DMS 273 (cell line): ENCODE data around the gene PCSK5.
A peak's percentile ranks its signal among the peaks of the same experiment; 100 is the strongest.
"Not testable (repeated sequence)": the region's sequence is repeated elsewhere in the genome, so short reads cannot be mapped to it uniquely, and the experiment has no call there.

Experiments
- DNase-seq: peaks from one replicate; lab custom pipeline; 2025; ENCODE audit not compliant: unreplicated experiment; lab: John Stamatoyannopoulos, UW

PCSK5 gene

GRCh38 chr9:75890472-75891276 lies at the start of gene PCSK5:
PCSK5 (plus strand) TSS chr9:75890673; CDS start chr9:75891182, 509 bp downstream.
- DNase-seq, result peak; percentile 59

GRCh38 chr9:75844321-75844720 lies 46.2 kb upstream of the PCSK5 start:
- DNase-seq, result no peak

- DNase-seq, result no peak
Observed at GRCh38 chr9:75845806-75846205, 44.7 kb upstream of the PCSK5 start.

GRCh38 chr9:75847085-75847484 lies 43.4 kb upstream of the PCSK5 start:
- DNase-seq, result no peak

- DNase-seq, result no peak
Observed at GRCh38 chr9:75850459-75851200, 39.8 kb upstream of the PCSK5 start.

GRCh38 chr9:75851917-75852316 lies 38.6 kb upstream of the PCSK5 start:
- DNase-seq, result no peak

- no peak for DNase-seq
Observed at GRCh38 chr9:75852746-75853145, 37.7 kb upstream of the PCSK5 start.

GRCh38 chr9:75855509-75855908 lies 35.0 kb upstream of the PCSK5 start:
- peak; percentile 28 for DNase-seq

GRCh38 chr9:75858497-75859092 lies 31.9 kb upstream of the PCSK5 start:
- no peak for DNase-seq

GRCh38 chr9:75864266-75864665 lies 26.2 kb upstream of the PCSK5 start:
- no peak for DNase-seq

GRCh38 chr9:75866273-75866871 lies 24.1 kb upstream of the PCSK5 start:
- peak; percentile 68 for DNase-seq

GRCh38 chr9:75868526-75868925 lies 21.9 kb upstream of the PCSK5 start:
- not testable (repeated sequence) for DNase-seq

GRCh38 chr9:75869236-75869635 lies 21.2 kb upstream of the PCSK5 start:
- DNase-seq, result no peak

- DNase-seq, result no peak
Observed at GRCh38 chr9:75870450-75870849, 20.0 kb upstream of the PCSK5 start.

- DNase-seq, result no peak
Observed at GRCh38 chr9:75871624-75872023, 18.8 kb upstream of the PCSK5 start.

GRCh38 chr9:75873712-75874111 lies 16.8 kb upstream of the PCSK5 start:
- DNase-seq, result no peak

- no peak for DNase-seq
Observed at GRCh38 chr9:75876999-75877640, 13.4 kb upstream of the PCSK5 start.

GRCh38 chr9:75878488-75878860 lies 12.0 kb upstream of the PCSK5 start:
- DNase-seq, result peak; percentile 0

- DNase-seq, result no peak
Observed at GRCh38 chr9:75880618-75881017, 9.9 kb upstream of the PCSK5 start.

GRCh38 chr9:75881761-75882160 lies 8.7 kb upstream of the PCSK5 start:
- DNase-seq, result no peak

- no peak for DNase-seq
Observed at GRCh38 chr9:75885652-75886051, 4.8 kb upstream of the PCSK5 start.
